ENCODE results near the gene CKAP4.

DNA sequence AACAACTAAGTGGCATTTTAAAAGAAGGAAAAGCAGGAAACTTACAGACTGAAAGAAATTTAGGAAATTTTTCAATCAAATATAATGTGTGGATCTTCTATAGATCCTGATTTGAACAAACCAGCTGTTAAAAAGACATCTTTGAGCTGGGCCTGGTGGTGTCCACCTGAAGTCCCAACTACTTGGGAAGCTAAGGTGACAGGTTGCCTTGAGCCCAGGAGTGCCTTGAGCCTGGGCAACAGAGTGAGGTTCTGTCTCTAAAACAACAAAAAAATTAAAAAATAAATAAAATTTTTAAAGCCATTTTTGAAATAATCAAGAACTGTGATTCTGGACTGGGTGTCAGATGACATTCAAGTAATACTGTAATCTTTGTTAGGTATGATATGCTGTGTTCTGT lies 7.0 kb downstream of the CKAP4 start:
- TF ChIP-seq, protein P1, sequence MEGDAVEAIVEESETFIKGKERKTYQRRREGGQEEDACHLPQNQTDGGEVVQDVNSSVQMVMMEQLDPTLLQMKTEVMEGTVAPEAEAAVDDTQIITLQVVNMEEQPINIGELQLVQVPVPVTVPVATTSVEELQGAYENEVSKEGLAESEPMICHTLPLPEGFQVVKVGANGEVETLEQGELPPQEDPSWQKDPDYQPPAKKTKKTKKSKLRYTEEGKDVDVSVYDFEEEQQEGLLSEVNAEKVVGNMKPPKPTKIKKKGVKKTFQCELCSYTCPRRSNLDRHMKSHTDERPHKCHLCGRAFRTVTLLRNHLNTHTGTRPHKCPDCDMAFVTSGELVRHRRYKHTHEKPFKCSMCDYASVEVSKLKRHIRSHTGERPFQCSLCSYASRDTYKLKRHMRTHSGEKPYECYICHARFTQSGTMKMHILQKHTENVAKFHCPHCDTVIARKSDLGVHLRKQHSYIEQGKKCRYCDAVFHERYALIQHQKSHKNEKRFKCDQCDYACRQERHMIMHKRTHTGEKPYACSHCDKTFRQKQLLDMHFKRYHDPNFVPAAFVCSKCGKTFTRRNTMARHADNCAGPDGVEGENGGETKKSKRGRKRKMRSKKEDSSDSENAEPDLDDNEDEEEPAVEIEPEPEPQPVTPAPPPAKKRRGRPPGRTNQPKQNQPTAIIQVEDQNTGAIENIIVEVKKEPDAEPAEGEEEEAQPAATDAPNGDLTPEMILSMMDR (IDR thresholded peaks at IDR 0.05), result no peak
- no peak for TF ChIP-seq ZFX (IDR thresholded peaks at IDR 0.05; ENCODE audit: borderline replicate concordance)

Measured in 22Rv1 (cell line).